Fibroblast of skin of back (primary cell): ENCODE data around the gene PSMD7.
"Not testable (repeated sequence)": the region's sequence is repeated elsewhere in the genome, so short reads cannot be mapped to it uniquely, and the experiment has no call there.

Experiments used
- DNase-seq: peaks from one replicate; pipeline ENCODE4 v3.0.0-alpha.2; 2013

PSMD7 gene

DNA sequence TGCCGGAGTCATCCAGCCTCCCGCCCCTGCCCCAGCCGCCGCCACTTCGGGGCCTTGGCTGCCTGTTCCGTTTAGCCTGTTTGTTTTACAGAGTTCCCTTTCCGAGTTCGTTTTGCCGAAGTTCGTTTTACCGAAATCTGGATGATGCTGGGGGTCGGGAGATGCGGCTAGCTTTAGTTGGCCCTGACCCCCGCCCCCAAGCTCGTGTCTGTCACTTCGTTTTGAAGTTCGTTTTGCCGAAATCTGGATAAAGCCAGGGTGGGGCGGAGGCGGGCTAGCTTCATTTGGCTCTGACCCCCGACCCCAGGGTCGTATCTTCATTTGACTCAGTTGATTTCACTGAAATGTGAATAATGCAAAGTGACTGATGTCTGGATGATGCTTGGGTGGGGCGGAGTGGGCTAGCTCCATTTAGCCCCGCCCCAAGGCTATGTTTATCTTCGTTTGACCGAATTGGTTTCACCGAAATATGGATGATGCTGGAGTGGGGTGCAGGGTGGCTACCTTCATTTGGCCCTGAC lies 591 bp downstream of the PSMD7 start:
- DNase-seq, result peak; percentile 35

DNA sequence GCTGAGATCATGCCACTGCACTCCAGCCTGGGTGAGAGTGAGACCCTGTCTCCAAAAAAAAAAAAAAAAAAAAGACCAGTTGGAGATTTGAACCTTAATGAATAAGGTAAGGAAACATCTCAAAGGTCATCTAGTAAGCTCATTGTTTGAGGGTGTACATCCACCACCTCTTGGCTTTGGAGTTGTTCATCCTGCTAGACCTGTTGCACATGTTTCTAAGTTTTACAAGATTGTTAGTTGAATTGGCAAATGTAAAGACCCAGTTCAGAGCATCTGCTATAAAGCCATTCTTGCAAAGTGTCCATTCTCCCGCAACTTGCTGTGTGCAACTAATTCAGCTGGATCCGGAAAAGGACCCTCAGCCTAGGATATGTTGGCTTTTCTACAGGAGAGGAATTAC lies 1.5 kb downstream of the PSMD7 start:
- DNase-seq, result no peak

DNA sequence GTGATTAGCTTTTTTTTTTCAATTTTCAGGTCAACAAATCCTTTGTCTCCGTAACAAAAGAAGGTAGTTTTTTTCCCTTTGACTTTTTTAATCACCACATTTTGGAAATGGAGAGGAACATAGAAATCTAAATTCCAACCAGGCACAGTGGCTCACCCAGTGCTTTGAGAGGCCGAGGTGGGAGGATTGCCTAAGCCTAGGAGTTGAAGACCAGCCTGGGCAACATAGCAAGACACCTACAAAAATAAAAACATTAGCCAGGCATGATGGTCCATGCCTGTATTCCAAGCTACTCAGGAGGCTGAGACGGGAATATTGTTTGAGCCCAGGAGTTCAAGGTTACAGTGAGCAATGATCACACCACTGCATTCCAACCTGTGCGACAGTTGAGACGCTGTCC lies 5.7 kb downstream of the PSMD7 start:
- no peak for DNase-seq

DNA sequence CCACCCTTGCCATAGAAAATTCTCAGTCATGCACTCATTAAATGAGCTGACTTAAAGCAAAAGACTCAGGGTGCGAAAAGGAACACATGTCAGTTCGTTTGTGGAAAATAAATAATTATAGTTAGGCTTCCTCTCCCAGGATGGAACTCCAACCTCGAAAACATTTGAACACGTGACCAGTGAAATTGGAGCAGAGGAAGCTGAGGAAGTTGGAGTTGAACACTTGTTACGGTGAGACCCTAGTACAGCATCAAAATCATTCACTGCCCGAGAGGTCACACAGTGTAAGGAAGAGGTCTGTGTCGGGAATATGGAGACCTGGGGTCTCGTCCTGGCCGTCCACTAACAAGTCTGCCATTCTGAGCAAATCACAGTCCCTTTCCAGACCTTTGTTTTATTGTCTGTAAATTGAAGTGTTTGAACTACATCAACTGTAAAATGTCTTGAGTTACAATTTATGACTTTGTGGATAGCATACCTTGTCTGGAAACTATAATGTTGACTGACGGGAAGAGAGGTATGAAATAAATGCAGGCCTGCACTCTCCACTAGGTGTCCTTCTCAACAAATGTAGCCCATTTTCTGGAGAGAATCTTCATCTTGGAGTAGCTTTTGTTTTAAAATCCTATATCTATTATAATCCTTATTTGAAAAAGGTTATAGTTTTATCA lies 7.7 kb downstream of the PSMD7 start:
- DNase-seq, result no peak

DNA sequence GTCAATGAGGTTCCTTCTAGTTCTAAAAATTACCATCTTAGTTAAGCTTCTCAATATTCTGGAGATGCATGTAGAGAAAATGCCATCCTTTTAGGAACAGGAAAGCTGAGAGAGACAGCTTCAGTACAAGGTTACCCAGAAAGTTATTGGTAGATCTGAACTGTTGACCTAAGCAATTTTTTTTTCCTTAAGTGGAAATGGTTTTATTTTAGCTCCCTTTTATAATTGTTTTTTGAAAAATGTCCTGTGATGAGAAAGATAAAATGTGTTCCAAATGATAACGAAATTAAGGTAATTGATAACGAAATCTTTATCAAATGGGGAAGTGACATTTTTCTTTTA lies 8.2 kb downstream of the PSMD7 start:
- no peak for DNase-seq

DNA sequence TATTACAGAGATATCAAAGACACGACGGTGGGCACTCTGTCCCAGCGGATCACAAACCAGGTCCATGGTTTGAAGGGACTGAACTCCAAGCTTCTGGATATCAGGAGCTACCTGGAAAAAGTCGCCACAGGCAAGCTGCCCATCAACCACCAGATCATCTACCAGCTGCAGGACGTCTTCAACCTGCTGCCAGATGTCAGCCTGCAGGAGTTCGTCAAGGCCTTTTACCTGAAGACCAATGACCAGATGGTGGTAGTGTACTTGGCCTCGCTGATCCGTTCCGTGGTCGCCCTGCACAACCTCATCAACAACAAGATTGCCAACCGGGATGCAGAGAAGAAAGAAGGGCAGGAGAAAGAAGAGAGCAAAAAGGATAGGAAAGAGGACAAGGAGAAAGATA lies 8.7 kb downstream of the PSMD7 start:
- DNase-seq, result no peak

DNA sequence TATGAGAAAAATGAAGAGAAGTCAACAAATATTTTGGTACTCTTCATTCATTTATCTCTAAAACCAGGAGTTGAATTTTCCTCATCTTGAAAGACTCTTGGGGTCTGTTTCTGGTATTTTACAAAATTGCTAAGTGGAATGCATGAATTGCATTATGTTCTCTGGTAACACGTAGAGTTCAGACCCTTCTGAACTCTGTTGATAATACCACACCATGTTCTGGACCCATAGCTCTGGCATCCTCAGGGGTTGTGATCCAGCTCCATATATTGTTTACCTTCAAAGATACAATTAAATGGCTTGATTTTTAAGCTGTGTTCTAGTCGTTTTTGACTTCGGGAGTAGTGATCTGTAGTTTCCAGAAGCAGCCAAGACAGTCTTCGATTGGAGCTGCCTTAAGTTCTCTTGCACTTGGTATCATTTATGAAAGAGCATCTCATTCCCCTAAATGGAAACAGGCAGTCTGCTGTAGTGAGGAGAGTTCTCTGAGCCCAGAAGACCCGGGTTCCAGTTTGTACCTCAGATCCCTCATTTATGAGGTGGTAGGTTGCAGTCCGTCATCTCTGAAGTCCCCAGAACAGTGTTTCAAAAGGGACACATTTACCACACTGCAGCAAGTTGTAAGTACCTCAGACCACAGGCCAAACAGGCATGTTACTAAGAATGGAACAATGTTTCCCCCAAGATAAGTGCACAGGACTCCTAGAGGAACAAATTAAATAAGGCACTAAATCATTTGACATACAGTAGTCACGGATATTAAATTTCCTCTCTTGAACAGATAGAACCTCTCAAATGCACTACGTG lies 9.6 kb downstream of the PSMD7 start:
- no peak for DNase-seq

DNA sequence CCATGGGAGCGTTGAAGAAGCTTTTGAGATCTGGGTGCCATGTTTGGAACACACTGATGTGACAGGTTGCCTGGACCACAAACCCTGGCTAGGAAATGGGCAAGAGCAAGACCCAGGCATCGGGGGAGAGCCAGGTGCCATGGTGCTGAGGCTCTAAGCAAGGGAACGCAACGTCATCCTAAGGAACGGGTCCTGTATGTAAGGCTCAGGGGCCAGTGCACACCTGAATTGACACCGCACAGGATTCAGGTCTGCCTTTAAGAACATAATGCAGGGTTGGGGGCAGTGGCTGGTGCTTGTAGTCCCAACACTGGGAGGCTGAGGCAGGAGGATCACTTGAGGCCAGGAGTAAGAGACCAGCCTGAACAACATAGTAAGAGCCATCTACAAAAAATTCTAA lies 10.8 kb downstream of the PSMD7 start:
- no peak for DNase-seq

DNA sequence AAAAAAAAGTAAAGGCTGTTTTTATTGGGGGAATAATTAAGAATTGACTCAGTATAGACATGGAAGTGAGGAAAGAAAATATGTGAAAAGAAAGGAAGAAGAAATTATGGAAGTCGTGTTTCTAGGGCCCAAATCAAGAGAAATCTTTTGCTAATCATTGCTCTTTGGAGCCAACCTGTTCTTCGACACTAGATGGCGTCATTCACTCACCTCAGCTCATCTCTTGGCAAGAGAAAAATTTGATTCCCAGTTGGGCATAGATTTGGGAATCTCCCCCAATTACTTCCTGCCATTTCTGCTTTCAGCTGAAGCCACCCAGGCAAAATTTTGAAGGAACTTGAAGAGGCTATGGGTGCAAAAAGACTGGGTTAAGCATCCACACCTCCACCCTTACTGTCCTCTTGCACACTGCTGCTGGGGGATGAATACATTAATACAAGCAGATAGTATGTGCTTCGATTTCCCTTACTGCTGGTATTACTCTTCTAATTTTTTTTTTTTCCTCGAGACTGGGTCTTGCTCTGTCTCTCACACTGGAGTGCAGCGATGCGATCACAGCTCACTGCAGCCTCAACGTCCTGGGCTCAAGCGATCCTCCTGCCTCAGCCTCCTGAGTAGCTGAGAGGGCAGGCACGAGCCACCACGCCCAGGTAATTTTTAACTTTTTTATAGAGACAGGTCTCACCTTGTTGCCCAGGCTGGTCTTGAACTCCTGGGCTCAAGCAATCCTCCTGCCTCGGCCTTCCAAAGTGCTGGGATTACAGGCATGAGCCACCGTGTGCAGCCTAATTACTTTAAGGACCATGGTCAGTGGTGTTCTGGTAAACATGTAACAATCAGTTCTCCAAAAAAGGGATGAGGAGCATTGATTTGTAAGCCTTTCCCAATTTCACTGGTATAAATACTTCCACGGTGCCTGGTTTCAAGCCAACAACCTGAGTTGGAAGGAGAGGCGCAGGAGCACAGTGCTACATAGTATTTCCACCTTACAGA lies 13.5 kb downstream of the PSMD7 start:
- DNase-seq, result peak; percentile 55

DNA sequence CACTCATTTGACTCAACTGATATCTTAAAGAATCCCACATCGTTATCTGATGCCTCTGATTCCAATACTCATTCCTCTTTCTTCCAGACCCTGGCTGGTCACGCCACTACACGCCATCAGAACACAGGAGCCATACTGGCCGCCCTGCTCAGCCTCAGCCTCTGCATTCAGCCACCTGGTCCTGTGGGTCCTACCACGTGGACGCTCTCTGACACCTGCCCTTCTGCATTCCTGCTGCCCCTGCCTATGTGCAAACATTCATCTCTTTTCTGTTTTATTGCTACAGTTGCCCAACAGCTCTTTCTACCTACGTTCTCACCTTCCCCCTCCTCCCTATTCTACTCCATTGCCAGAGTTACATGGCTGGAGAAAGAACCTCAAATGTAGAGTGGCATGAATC lies 18.4 kb downstream of the PSMD7 start:
- DNase-seq, result no peak

DNA sequence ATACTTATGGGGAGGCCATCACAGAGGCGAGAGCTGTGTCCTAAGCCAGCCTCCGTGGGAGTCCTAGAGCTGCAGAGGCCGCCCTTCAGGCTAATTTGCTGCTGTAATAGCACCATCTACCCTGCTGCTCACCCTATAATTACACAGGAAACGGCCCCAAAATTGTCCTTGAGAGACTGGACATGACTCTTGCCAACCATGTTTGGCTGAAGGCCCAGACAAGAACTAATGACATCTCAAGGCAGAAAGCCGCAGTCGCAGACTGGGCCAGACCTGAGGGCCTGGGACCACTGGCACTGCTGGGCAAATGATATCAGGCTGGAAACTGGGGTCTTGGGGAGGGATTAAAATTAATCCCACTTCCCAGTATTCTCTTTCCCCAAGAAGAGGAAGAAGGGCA lies 24.1 kb downstream of the PSMD7 start:
- no peak for DNase-seq

DNA sequence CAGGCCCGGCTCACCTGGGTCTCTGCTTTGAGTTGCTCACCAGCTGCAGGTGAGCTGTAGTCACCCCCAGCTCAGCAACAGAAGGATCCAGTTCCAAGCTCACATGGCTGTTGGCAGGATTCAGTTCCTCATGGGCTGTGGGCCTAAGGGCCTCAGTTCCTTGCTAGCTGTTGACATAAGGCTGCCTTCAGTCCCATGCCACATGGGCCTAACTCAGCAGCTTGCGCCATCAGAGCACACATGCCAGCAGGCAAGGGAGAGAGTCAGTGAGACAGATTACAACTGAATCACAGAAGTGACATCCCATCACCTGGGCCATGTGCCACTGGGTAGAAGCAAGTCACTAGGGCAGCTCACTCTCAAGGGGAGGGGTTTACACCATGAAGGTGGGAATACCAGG lies 24.7 kb downstream of the PSMD7 start:
- no peak for DNase-seq

DNA sequence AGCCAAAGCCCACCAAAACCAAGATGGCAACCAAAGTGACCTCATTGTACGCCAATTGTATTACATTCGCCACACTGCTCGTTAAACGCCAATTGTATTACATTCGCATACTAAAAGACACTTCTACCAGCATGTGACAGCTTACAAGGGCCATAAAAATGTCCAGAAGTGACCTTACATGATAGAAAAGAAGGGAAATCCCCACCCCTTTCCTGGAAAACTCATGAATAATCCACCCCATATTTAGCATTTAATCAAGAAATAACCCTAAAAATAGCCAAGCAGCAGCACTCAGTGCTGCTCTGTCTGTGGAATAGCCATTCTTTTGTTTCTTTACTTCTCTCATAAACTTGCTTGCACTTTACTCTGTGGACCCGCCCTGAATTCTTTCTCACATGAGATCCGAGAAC lies 25.7 kb downstream of the PSMD7 start:
- no peak for DNase-seq

DNA sequence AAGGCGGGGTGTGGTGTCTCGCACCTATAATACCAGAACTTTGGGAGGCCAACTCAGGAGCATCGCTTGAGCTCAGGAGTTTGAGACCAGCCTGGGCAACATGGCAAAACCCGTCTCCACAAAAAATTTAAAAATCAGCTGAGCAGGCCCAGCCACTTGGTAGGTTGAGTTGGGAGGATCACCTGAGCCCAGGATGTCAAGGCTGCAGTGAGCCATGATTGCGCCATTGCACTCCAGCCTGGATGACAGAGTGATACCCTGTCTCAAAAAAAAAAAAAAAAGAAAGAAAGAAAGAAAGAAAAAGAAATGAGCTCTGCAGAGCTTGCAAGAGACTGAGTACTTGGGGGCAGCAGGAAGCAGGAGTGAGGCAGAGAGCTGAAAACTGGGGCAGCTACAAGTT lies 28.2 kb downstream of the PSMD7 start:
- not testable (repeated sequence) for DNase-seq

DNA sequence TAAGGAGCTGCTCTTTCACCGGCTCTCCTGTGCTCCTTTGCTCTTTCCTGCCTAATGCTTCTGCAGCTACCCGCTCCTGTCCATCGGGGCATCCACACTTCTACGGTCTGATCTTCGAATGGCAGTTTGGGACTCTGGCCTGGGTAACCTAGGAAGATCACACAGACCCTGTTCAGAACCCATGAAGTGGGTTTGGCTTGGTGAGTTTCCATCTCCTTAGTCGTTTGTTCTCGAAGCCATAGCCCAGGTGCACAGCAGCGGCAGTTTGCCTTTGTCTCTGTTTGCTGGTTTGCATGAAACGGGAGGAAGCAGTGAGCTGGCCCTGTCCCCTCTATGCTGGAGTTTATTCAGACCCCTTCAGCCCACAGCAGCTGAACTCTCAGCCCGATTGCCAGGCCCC lies 29.0 kb downstream of the PSMD7 start:
- DNase-seq, result no peak

DNA sequence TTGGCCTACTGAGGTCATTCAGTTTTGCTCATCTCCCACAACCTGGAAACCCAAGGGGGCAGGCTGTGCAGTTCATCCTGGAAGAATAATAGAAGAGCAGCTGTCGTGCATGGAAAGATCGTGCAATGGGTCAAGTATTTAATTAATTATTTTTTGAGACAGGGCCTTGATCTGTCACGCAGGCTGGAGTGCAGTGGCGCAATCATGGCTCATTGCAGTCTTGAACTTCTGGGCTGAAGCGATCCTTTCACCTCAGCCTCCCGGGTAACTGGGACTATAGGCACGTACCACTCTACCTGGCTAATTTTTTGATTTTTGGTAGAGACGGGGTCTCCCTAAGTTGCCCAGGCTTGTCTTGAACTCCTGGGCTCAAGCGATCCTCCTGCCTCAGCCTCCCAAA lies 31.7 kb downstream of the PSMD7 start:
- DNase-seq, result not testable (repeated sequence)

DNA sequence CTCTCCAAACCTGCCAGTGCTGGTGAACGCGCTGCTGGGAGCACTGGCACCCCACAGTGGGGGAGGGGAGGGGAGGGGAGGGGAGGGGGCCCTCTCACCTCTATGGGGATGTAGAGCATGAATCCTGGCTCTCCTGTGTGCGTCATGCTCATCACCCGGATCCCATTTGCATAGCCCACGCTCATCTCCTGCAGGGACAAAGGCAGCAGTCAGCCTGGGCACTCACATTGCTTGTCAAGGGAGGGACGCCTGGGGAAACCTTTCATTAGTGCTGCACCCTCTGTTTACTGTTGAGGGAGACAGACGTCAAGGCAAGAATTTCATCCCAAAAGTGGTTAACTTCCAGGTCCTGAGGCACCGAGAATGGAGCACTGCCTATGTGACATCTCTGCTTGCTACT lies 35.9 kb downstream of the PSMD7 start:
- DNase-seq, result not testable (repeated sequence)

DNA sequence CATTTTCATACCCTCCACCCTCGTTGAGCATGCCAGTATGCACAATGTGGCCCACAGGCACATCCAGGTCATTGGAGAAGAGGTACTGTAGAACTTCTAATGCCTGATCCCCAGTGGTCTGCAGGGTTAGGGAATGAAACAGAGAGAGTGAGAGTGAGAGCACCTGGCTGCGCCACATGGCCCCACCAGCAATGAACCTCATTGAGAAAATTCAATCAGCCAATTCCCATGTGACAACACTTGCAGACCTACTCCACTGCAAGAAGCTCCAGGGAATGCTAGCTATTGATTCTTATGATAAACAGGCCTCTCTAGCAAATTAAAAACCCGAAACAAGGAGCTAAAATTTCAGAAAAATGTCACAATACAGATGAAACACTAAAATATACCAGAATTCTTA lies 40.9 kb downstream of the PSMD7 start:
- DNase-seq, result not testable (repeated sequence)

DNA sequence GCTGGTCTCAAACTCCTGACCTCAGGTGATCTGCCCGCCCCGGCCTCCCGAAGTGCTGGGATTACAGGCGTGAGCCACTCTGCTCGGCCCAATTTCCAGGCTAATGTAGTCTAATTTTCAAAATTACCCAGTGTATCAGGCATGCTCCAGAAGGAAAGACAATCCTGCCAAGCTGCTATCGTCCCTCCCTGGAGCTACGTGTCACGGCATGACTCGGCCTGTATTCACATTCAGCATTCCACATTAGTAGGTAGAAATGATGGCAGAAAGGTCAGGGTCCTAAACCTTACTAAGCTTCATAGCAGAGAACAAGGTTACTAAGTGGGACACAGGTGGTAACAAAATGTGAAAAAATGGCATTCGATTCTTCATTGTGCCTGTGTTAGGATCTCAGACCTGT lies 42.6 kb downstream of the PSMD7 start:
- not testable (repeated sequence) for DNase-seq

DNA sequence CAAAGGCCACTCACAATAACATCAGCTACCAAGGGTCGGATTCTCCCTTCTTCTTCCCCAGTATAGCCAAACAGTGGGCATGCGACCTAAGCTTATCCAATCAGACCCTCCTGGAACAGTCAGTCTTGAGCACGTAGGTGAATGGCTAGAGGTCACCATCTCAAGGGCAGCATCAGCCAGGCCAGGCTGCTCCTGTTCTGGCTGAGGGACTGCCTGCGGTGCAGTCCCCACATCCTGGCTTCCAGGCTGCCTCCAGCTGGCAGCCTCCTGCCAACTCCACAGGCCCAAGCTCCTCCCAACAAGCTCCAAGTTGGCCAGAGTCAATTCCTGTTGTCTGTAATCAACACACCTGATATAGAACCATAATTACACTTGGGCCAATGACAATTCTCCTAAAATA lies 56.4 kb downstream of the PSMD7 start:
- not testable (repeated sequence) for DNase-seq
